GM19035 (cell line): Measurements from ENCODE around the gene GEMIN7.
A peak's percentile ranks its signal among the peaks of the same experiment; 100 is the strongest.
"Not testable (repeated sequence)": the region's sequence is repeated elsewhere in the genome, so short reads cannot be mapped to it uniquely, and the experiment has no call there.

Experiments used
- ATAC-seq: cut with Tn5 transposase; IDR thresholded peaks from one replicate; pipeline ENCODE4 v1.9.1; 2021; ENCODE audit not compliant: unreplicated experiment

The GEMIN7 gene

DNA sequence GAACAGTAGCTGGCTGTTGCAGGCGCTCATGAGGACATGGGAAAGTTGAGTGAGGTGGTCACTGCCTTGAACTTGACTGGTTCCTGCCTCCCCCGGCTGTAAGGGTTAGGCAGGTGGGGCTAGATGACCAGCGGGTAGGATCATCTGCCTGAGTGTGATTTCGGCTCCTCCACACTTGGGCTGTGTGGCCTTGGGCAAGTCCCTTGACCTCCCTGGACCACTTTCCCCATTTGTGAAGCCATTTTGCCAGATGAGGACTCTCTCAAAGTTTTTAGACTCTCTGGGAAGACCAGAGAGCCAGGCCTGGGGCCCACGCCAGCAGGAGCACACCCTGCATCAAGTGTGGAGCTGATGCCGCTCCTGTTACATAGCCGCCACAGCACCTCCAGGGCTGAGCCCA, 23.4 kb downstream of the GEMIN7 start:
- ATAC-seq, result no peak

DNA sequence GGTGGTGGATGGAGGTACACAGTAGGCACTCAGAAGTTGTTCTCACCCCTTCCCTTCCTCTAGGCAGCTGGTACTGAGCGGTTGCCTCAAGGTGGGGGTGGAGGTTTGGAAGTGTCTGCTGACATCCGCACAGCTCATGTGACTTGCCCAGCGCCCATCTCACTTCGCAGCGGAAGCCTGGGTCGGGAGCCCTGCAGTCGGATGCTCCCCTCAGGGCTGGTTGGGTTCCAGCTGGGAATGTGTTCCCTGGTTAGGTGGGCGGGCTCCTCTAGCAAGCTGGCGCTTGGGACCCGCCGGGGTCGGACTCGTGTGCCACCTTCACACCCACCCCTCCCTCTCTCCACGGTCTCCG, 24.1 kb downstream of the GEMIN7 start:
- no peak for ATAC-seq

DNA sequence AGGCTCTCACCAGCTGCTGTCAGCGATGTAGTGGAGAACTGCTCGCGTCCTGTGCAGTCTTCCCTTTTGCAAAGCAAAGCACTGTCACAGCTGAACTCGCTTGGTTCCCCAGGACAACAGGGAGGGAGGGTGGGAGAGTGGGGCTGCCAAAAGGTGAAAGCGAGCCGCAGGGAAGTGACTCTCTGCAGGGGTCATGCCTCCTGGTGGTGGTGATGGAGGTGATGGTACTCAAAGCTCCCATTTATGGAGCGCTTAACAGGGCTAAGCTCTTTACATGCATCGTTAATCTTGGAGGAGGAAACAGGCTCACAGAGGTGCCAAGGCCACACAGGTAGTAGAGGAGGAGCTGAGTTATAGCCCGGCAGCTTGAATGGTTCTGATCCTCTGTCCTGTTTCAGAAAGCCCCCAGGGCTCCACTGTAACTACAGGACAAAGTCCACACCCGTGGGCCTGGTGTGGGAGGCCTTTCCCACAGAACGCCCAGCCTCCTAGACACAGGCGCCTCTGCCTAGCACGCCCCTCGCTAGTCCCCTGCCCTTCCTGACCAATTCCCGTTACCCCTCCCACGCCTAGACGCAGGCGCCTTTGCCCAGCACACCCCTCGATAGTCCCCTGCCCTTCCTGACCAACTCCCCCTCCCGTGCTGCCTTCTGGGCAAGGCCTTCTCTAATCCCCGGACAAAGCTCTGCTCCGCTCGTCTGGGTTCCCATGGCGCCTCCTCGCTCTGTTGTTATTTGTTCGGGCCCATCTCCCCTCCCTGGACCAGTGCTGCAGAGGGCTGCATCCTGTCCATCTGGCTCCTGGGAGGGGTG, 24.7 kb downstream of the GEMIN7 start:
- ATAC-seq, result no peak

DNA sequence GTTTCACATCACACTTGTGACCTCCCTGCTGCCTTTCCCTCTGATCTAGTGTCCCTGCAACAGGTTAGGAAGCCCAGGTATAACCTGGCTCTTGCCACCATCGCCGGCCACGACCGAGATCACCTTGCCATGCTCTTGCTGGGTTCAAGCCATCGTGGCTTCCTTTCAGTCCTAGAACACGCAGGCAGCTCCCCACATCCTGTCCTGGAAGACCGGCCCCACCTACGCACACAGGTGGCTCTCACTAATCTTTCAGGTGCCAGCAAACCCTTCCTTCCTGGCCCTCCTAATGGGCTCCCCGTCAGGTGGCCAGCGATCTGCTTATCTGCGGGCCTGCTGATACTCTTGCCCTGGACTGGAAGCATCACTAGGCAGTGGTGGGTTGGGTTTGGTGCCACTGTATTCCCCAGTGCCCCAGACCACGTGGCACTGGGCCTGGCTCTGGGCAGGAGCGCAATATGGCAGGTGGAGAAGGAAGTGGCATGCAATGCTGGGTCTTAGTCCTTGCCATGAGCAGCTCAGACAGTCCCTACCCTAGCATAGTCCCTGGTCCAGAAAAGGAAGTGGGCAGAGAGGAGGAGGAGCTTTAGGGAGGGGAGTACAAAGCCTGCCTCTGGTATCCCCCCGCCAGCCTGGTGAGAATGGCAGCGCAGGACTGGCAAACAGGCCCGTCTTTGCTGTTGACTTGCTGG, 25.7 kb downstream of the GEMIN7 start:
- ATAC-seq, result no peak

DNA sequence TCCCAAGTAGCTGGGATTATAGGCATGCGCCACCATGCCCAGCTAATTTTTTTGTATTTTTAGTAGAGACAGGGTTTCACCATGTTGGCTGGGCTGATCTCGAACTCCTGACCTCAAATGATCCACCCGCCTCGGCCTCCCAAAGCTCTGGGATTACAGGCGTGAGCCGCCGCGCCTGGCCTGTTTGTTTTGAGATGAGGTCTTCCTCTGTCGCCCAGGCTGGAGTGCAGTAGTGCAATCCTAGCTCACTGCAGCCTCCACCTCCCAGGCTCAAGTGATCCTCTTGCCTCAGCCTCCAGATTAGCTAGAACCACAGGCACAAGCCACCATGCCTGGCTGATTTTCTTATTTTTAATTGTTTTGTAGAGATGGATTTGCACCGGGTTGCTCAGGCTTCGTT, 27.3 kb downstream of the GEMIN7 start:
- ATAC-seq, result not testable (repeated sequence)

DNA sequence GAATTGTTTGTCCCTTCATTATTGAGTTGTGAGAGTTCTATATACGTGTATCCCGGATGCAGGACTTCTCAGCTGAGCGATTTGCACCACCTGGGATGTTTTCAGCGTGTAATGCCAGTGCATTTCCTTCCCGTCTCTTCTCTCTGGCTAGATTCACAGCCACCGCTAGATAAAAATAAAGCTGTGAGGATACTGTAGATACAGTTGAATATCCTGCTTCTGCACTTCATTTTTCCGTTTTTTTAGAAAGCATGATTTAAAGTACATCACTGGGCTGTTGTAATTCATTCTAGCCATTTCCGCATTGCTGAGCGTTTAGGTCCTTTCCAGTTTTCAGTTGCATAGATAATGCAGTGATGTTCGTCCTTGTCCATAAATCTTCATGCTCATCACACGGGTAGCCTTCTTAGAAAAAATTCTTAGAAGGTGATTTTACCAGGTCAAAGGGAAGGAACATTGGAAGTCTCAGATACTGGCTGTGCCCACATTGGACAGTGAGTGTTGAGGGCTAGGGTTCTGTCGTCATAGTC, 28.6 kb downstream of the GEMIN7 start:
- ATAC-seq, result no peak

DNA sequence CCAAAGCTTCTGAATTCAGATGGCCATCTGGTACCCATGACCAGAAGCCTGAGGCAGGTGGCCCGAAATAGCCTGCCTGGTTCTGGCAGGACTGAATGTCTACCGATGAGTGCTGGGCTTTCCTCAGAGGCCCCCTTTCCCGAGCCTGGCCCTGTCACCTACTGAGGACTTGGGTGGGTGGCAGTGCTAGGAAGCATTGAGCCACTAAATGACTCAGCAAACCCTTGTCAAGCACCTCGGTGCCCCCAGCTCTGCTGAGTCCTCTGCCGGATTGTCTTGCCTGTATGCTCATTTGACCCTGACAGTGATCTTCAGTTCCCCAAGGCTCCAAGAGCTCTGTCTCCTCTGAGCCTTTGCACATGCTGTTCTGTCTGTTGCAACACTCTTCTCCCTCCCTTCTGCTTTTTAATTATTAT, 31.8 kb downstream of the GEMIN7 start:
- ATAC-seq, result no peak

DNA sequence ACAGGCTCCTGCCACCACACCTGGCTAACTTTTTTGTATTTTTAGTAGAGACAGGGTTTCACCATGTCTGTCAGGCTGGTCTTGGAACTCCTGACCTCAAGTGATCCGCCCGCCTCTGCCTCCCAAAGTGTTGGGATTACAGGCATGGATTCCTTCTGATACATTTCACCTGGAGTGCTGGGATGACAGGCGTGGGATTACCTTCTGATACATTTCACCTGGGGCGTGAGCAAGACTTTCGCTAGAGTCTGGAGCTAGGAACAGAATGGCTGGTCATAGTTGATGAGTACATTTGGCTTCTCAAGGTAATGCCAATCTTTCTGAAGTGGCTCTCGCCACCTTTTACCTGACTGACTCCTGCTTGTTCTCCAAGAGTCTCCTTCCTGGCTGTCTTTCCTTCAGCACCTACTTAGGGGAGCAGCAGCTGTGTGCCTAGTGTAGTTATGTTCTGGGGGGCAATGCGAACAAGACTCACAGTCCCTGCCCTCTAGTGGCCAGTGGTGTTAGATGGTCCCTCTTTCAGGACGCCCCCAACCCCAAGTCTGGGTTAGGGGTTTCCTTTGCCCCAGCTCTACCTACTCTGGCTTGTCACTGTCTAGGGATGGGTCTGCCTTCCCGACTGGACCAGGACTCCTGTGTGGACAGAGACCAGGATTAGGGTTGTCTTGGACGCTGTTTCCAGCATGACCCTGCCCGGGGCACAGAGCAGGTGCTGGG, 33.2 kb downstream of the GEMIN7 start:
- ATAC-seq, result no peak

DNA sequence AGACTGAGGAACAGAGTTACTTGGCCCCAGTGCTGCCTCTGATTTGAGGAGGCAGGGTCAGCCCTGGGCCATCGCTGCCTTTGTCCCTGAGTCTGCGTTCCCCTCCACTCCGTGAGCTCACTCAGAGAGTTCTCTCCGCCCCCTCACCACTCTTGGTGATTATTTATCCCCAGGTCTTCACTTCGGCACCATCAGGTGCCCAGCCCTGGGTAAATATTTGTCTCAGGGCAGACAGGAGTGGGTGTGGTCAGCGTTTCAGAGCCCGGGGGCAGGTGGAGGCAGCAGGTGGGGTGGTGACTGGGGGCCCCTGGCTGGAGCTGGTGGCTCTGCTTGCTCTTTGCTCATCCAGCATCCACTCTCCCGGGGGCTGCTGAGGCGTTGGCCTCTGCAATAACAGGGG, 34.6 kb downstream of the GEMIN7 start:
- no peak for ATAC-seq

DNA sequence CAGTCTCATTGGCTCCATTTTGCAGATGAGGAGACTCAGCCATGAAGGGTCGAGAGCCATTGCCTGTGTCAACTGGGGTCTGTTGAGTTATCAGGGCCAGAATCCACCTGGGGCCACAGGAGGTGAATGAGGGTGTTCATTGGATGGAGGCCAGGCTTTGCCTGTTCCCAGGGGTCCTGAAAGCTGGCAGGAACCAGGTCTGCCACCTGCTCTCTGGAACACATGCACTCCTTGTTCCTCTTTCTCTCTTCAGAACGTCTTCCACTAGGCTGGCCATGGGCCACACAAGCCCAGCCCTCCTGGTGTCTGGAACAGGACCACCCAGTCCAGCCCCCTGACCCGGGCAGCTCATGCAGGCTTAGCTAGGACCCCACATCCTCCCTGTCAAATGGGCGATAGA, 35.1 kb downstream of the GEMIN7 start:
- no peak for ATAC-seq

DNA sequence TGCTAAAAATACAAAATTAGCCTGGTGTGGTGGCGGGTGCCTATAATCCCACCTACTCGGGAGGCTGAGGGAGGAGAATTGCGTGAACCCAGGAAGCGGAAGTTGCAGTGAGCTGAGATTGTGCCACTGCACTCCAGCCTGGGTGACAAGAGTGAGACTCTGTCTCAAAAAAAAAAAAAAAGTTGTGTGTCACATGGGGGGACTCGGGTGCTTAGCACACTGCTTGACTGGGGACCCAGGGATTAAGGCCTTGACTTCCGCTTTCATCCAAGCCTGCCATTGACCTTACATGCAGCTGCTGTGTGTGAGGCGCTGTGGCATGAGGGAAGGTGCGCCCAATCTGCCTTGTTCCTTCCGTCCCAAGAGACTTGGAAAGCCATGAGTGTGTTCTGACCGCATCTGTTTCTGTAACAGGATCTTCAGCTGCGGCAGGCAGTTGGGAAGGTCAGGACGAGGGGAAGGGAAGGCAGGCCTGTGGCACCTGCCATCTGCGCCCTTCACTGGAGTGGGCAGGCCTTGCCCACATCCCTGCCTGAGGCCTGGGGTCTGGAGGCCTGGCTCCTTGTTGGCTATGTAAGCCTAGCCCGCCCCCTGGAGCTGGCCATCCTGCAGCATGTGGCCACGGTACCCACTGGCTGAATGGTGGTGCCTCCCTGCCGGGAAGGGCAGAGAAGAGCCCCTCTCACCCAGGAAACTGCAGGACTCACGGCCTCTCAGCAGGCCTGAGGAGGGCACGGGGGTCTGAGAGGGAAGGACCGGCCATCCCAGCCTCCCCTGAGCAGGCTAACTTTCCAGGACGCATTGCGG, 37.0 kb downstream of the GEMIN7 start:
- ATAC-seq, result no peak

DNA sequence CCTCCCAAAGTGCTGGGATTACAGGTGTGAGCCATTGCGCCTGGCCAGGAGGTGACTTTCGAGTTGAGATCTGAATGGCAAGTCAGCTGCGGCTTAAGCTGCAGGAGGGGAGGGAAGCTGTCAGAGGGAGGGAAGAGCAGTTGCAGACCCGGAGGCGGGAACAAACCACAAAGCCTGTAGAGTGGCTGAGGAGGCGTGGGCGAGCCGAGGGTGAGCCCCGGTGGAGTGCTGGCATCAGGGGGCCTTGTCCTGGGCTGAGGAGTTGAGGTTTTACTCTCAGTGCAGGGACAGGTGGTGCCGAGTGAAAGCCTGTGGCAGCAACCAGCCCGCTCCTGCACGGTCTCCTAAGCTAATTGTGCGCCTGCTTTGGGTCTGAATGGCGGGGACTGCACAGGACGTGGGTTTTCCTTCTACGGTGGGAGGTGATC, 38.1 kb downstream of the GEMIN7 start:
- no peak for ATAC-seq

DNA sequence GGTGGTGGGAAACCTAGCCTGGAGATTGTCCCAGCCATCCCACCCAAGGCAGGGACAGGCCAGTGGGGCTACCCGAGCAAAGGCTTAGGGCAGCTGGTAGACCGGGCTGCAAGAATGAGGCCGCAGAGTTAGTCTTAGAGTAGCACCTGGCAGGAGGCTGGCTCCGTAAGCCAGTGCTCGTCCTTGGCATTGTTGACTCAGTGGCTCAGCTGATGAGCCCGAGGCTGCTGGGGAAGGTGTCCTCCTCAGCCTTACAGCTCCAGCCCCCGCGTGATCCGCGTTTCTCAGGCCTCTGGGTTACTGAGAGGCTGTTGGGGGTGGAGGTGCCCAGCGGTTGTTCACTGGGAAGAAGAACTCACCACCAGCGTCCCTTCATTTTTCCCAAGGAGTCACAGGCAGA, 38.6 kb downstream of the GEMIN7 start:
- no peak for ATAC-seq

DNA sequence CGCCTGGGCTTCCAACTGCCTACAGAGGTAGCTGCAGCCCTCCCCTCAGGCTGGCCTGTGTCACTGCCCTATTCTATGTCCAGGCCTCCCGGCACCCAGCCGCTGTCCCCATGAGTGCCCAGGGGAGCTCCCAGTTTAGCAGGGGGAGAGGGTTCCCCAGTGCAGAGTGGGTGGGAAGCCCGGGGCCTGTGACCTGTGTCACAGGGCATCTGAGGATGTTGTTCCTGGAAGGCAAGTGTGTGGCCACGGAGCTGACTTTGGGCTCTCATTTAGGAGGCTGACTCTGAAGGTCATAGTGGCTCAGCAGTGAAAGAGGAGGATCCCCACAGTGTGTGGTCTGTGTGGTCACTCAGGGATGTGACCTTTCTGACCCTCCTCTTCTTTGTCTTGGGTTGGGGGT, 39.0 kb downstream of the GEMIN7 start:
- no peak for ATAC-seq

DNA sequence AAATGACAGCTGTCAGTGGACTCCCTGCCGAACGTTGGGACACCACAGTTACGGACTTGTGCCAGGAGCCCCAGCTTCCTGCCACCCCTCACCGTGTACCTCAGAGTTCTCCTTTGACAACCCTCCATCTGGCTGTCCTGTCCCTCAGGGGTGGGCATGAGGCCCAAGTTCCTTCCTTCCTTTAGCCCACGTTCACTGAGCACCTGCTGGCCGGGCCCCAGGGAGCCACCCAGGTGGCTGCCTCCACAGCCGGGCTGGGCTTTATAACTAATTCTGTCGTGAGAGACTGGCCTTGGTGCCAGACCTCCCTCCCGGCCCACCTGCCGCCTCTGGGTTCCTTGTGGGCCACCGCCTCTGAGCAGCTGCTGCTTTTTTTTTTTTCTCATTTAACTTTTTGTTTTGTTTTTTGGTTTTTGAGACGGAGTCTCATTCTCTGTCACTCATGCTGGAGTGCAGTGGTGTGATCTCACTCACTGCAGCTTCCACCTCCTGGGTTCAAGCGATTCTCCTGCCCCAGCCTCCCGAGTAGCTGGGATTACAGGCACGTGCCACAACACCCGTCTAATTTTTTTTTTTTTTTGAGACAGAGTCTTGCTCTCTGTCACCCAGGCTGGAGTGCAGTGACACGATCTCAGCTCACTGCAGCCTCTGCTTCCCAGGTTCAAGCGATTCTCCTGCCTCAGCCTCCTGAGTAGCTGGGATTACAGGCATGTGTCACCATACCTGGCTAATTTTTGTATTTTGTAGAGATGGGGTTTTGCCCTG, 39.7 kb downstream of the GEMIN7 start:
- peak; percentile 44 for ATAC-seq

DNA sequence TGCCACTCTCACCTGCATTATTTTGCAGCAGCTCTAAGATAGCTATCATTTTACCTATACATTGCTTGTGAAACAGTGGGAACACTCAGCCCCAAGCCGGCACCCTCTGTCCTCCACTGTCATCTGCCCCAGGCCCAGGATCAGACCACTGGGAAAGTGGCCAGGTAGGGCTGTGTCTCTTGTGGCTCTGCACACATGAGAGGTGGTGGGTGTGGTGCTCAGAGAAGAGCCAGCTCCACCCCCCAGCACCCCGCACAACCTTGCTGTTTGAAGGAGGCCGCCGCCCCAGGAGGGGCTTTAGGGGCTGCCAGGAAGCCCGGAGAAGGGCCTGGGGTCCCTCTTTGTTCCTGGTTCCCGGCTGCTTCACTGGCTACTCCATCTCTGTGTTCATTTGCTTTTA, 40.5 kb downstream of the GEMIN7 start:
- no peak for ATAC-seq

DNA sequence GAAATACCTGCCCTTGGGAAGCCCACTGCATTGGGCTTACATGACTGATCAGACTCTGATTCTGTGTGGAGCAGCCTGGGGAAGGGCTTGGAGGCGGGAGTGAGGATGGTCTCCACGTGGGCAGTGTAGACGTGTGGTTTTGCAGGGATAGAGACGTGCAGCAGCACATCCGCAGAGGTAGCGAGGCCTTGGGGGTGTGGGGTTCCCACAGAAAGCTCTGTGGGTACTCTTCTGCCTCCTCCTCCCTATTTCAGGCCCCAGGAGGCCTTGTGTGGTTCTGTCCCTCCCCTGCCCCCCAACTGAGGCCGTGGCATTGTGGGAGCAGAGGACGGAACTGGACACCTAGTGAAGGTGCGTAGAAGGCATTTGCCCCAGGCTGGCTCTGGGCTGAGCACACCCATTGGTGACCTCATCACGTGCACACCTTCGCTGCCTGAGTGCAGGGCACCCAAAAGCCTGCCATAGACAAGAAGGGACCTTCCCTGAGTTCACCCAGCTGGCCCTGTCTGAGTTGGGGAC, 42.8 kb downstream of the GEMIN7 start:
- ATAC-seq, result no peak

DNA sequence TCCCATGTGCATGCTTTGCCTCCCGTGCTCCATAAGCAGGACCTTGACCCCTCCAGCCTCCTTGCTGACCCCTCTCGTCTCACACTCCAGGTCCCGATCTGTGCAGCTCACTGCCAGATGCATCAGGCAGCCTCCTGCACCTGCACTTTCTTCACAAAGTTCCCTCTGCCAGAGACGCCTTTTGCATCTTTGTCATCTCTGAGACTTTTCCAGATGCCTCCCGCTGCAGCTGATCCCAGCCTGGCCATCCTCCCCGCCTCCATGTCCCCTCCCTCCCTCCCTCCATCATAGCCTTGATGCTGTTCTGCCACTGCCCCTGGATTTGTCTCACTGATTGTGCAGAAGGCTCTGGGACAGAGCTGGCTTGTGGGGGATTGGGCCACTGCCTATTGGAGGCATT, 43.8 kb downstream of the GEMIN7 start:
- ATAC-seq, result no peak

DNA sequence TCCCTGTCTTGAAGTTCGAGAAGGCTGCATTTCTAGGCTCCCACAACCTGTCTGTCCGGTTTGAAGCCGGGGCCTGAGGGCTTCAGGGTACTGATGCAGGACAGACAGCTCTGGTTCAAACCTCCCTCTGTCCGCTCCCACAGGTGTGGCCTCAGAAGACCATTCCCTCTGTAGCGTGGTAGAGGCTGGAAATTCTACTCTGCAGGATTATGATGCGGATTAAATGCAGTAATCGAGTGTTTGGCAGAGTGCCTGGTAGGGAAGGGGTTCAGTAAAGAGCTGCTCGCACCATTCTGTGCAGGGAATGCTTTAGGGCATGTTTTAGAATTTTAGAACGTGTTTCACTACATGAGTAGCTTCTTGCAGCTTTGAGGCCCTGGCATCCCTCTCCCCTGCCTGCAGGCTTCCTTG, 44.4 kb downstream of the GEMIN7 start:
- no peak for ATAC-seq

DNA sequence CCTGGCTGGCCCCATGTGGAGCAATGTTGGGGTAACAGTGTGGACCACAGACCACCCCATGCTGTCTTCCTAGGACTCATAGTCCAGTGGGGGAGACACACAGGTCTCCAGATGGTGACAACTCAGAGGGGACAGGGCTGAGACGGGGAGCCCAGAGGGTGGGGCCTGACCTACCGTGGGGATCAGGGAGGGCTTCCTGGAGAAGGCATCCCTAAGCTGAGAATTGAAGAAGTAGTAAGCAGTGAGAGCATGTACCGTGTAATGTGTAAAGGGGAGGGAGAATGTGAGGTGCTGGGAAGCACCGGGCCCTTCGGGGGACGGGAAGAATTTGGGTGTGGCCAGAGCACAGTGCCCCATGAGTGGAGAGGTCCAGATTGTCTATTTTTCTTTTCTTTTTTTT, 45.0 kb downstream of the GEMIN7 start:
- ATAC-seq, result no peak
